Calu3 (cell line): ENCODE results near the gene AK8. TPM values are rescaled to one million over a fixed set of nuclear protein-coding genes. Genes with fewer than 3 reads are reported as not detected.

Source experiments
- BruUV-seq: library from RNA; stranded (reverse); fragments of 400-500 nt; replicated peaks from 2 replicates; lab custom pipeline; 2021; lab: Mats Ljungman, UMichigan
- CTCF ChIA-PET: fragments of 300-600 bp; sonication (Branson Sonifier 250); formaldehyde crosslinking; loops from one replicate; lab custom pipeline; 2022; ENCODE audit warnings: antibody characterized with exemption; lab: Charles Lee
- DNase-seq: peaks from one replicate; pipeline ENCODE4 v3.0.0; 2022
- H3K27ac Mint-ChIP-seq: one replicate; pipeline ENCODE4 v1.8.0; 2022; ENCODE audit warnings: mixed read lengths; ENCODE audit not compliant: unreplicated experiment
- H3K27me3 Mint-ChIP-seq: one replicate; pipeline ENCODE4 v1.8.0; 2022; ENCODE audit warnings: mixed read lengths; ENCODE audit not compliant: unreplicated experiment
- H3K36me3 Mint-ChIP-seq: one replicate; pipeline ENCODE4 v1.8.0; 2022; ENCODE audit warnings: mild to moderate bottlenecking, moderate library complexity, mixed read lengths; ENCODE audit not compliant: insufficient read depth, unreplicated experiment
- H3K4me1 Mint-ChIP-seq: one replicate; pipeline ENCODE4 v1.8.0; 2022; ENCODE audit warnings: mild to moderate bottlenecking, low read depth, mixed read lengths; ENCODE audit not compliant: unreplicated experiment
- H3K4me3 Mint-ChIP-seq: one replicate; pipeline ENCODE4 v1.8.0; 2022; ENCODE audit warnings: mild to moderate bottlenecking, low read depth, moderate library complexity, mixed read lengths; ENCODE audit not compliant: unreplicated experiment
- H3K9me3 Mint-ChIP-seq: one replicate; pipeline ENCODE4 v1.8.0; 2022; ENCODE audit warnings: low read depth, mixed read lengths; ENCODE audit not compliant: unreplicated experiment
- CTCF ChIP-seq: fragments of 200-600 bp; IDR thresholded peaks from one replicate; pipeline ENCODE4 v1.8.0; 2022; ENCODE audit warnings: antibody characterized with exemption; ENCODE audit not compliant: unreplicated experiment
- intact Hi-C: fragments of 100-400 bp; cut with micrococcal nuclease; formaldehyde crosslinking; loops from one replicate; pipeline ENCODE4 v1.10.0; 2022; ENCODE audit not compliant: unreplicated experiment
- total RNA-seq: library from RNA; stranded (reverse); gene quantifications from 2 replicates; pipeline ENCODE4 v1.2.3, GENCODE V29; 2022

Gene AK8
- total RNA-seq, 1 experiment from 2014 or later = 1.4 TPM

GRCh38 chr9:132697230-132697629 is 180.9 kb downstream of the AK8 start:
- intact Hi-C loops = no loop called here
- Mint-ChIP-seq H3K36me3 (no peaks in the 10 kb centered on the region), H3K4me3 (no peak overlapping the region), H3K4me1 (no peaks in the 10 kb centered on the region), H3K9me3 (peaks cover 6% of the 10 kb centered on the region), H3K27ac (no peak overlapping the region), H3K27me3 (no peaks in the 10 kb centered on the region)
- TF ChIP-seq CTCF = no peak
- no TSS peak for BruUV-seq
- CTCF ChIA-PET = no interaction called here
- no peak for DNase-seq

GRCh38 chr9:132694144-132694543 is 183.9 kb downstream of the AK8 start:
- BruUV-seq = no TSS peak
- DNase-seq = no peak
- intact Hi-C loops = no loop called here
- Mint-ChIP-seq H3K27me3 (no peaks in the 10 kb centered on the region), H3K4me3 (no peak overlapping the region), H3K4me1 (no peaks in the 10 kb centered on the region), H3K36me3 (peaks cover 5% of the 10 kb centered on the region), H3K27ac (no peak overlapping the region), H3K9me3 (peaks cover 6% of the 10 kb centered on the region)
- CTCF ChIA-PET = interaction anchor here (1.3 kb wide), 1 partner anchor 105 kb away, joined by 3 read pairs; no protein-coding TSS in a partner anchor
- TF ChIP-seq CTCF = no peak

GRCh38 chr9:132690696-132691095 is 187.4 kb downstream of the AK8 start:
- CTCF ChIA-PET = no interaction called here
- H3K27me3 Mint-ChIP-seq = no peaks in the 10 kb centered on the region
- DNase-seq = no peak
- H3K9me3 Mint-ChIP-seq = no peaks in the 10 kb centered on the region
- no peaks in the 10 kb centered on the region for H3K4me1 Mint-ChIP-seq
- no peak for TF ChIP-seq CTCF
- H3K4me3 Mint-ChIP-seq = no peak overlapping the region
- BruUV-seq = no TSS peak
- peaks cover 12% of the 10 kb centered on the region for H3K36me3 Mint-ChIP-seq
- H3K27ac Mint-ChIP-seq = no peak overlapping the region
- intact Hi-C loops = no loop called here

GRCh38 chr9:132683873-132684272 is 194.2 kb downstream of the AK8 start:
- Mint-ChIP-seq H3K9me3 (no peaks in the 10 kb centered on the region), H3K4me1 (no peaks in the 10 kb centered on the region), H3K27me3 (no peaks in the 10 kb centered on the region), H3K36me3 (peaks cover 27% of the 10 kb centered on the region), H3K27ac (no peak overlapping the region), H3K4me3 (no peak overlapping the region)
- BruUV-seq = no TSS peak
- DNase-seq = no peak
- CTCF ChIA-PET = no interaction called here
- TF ChIP-seq CTCF = no peak
- intact Hi-C loops = no loop called here
